Caco-2 (cell line): ENCODE results near the gene ZNF837. TPM values are rescaled to one million over a fixed set of nuclear protein-coding genes. Genes with fewer than 3 reads are reported as not detected.

Experiments
- BruUV-seq: library from RNA; stranded (reverse); fragments of 400-500 nt; replicated peaks from 2 replicates; lab custom pipeline; 2021; lab: Mats Ljungman, UMichigan
- CTCF ChIA-PET: fragments of 300-600 bp; sonication (Branson Sonifier 250); formaldehyde crosslinking; loops from one replicate; lab custom pipeline; 2022; ENCODE audit warnings: antibody characterized with exemption; lab: Charles Lee
- POLR2A ChIA-PET: fragments of 300-600 bp; sonication (Branson Sonifier 250); formaldehyde crosslinking; loops from one replicate; lab custom pipeline; 2022; ENCODE audit warnings: antibody characterized with exemption; lab: Charles Lee
- DNase-seq, 2 experiments: peaks; one replicate each; pipeline versions ENCODE4 v3.0.0 to v3.0.0-alpha.2; 2020 to 2022
- H3K27me3 ChIP-seq: replicated peaks from 2 replicates; pipeline ENCODE4 v1.6.0; 2011; ENCODE audit warnings: low read length; ENCODE audit not compliant: control insufficient read depth, insufficient read depth
- H3K36me3 ChIP-seq: 2 replicates; pipeline ENCODE4 v1.5.1; 2011; ENCODE audit warnings: low read length; ENCODE audit not compliant: control insufficient read depth, insufficient read depth
- H3K4me1 ChIP-seq: fragments of 250-450 bp; sonication (Bioruptor Pico); 2 replicates; pipeline ENCODE4 v1.5.1; 2020; ENCODE audit warnings: mild to moderate bottlenecking
- H3K4me3 ChIP-seq: 2 replicates; pipeline ENCODE4 v1.5.1; 2011; ENCODE audit warnings: low read depth, mild to moderate bottlenecking, control low read depth, low read length
- H3K9me3 ChIP-seq: fragments of 250-450 bp; sonication (Bioruptor Pico); 2 replicates; pipeline ENCODE4 v1.5.1; 2020; ENCODE audit warnings: mild to moderate bottlenecking, moderate library complexity
- H3K27ac Mint-ChIP-seq: one replicate; pipeline ENCODE4 v1.8.0; 2022; ENCODE audit warnings: mixed read lengths; ENCODE audit not compliant: unreplicated experiment
- H3K27me3 Mint-ChIP-seq: one replicate; pipeline ENCODE4 v1.8.0; 2022; ENCODE audit warnings: mixed read lengths; ENCODE audit not compliant: insufficient read depth, unreplicated experiment
- H3K36me3 Mint-ChIP-seq: one replicate; pipeline ENCODE4 v1.8.0; 2022; ENCODE audit warnings: mild to moderate bottlenecking, mixed read lengths; ENCODE audit not compliant: insufficient read depth, unreplicated experiment
- H3K4me1 Mint-ChIP-seq: one replicate; pipeline ENCODE4 v1.8.0; 2022; ENCODE audit warnings: low read depth, mixed read lengths; ENCODE audit not compliant: unreplicated experiment
- H3K4me3 Mint-ChIP-seq: one replicate; pipeline ENCODE4 v1.8.0; 2022; ENCODE audit warnings: mild to moderate bottlenecking, moderate library complexity, mixed read lengths; ENCODE audit not compliant: unreplicated experiment
- H3K9me3 Mint-ChIP-seq: one replicate; pipeline ENCODE4 v1.8.0; 2022; ENCODE audit warnings: mixed read lengths; ENCODE audit not compliant: unreplicated experiment
- intact Hi-C: fragments of 100-400 bp; cut with micrococcal nuclease; formaldehyde crosslinking; loops from one replicate; pipeline ENCODE4 v1.10.0; 2022; ENCODE audit not compliant: unreplicated experiment
- microRNA-seq: library from miRNA; unstranded; fragments of <30 nt; microRNA quantifications from one replicate; pipeline ENCODE4 v1.2.0, GENCODE V29; 2022
- total RNA-seq: library from RNA; stranded (reverse); gene quantifications from 2 replicates; pipeline ENCODE4 v1.2.3, GENCODE V29; 2022
- TF ChIP-seq, protein P1 (sequence below), 2 experiments: fragments of 200-600 bp in 1 of 2; IDR thresholded peaks; 1 replicate in 1 of 2; 2 replicates in 1 of 2; pipeline versions ENCODE4 v1.5.1 to v1.8.0; 2011 to 2022; ENCODE audit warnings: antibody characterized with exemption in 1 of 2, control low read depth in 1 of 2, inconsistent platforms in 1 of 2, low read depth in 1 of 2, low read length in 1 of 2, mild to moderate bottlenecking in 1 of 2, moderate library complexity in 1 of 2; ENCODE audit not compliant: insufficient read depth in 1 of 2, severe bottlenecking in 1 of 2, unreplicated experiment in 1 of 2

Gene ZNF837
- total RNA-seq, 1 experiment from 2014 or later = 2.3 TPM

- ChIA-PET CTCF (no interaction called here), POLR2A (no interaction called here)
- Mint-ChIP-seq H3K4me1 (peaks cover 5% of the 10 kb centered on the region), H3K4me3 (no peak overlapping the region), H3K27me3 (no peaks in the 10 kb centered on the region), H3K36me3 (no peaks in the 10 kb centered on the region), H3K9me3 (no peaks in the 10 kb centered on the region), H3K27ac (no peak overlapping the region)
- Histone ChIP-seq H3K4me1 (peaks cover 4% of the 10 kb centered on the region; the same call in 1 of the 2 replicates), H3K36me3 (no peaks in the 10 kb centered on the region), H3K9me3 (no peaks in the 10 kb centered on the region), H3K4me3 (peak overlapping the region; percentile 79), H3K27me3 (no peaks in the 10 kb centered on the region)
- TF ChIP-seq, protein P1, sequence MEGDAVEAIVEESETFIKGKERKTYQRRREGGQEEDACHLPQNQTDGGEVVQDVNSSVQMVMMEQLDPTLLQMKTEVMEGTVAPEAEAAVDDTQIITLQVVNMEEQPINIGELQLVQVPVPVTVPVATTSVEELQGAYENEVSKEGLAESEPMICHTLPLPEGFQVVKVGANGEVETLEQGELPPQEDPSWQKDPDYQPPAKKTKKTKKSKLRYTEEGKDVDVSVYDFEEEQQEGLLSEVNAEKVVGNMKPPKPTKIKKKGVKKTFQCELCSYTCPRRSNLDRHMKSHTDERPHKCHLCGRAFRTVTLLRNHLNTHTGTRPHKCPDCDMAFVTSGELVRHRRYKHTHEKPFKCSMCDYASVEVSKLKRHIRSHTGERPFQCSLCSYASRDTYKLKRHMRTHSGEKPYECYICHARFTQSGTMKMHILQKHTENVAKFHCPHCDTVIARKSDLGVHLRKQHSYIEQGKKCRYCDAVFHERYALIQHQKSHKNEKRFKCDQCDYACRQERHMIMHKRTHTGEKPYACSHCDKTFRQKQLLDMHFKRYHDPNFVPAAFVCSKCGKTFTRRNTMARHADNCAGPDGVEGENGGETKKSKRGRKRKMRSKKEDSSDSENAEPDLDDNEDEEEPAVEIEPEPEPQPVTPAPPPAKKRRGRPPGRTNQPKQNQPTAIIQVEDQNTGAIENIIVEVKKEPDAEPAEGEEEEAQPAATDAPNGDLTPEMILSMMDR (IDR thresholded peaks at IDR 0.05; ENCODE audit: insufficient read depth in 1 of 2, low read depth in 1 of 2, low read length in 1 of 2, severe bottlenecking in 1 of 2, unreplicated experiment in 1 of 2) = no peak
- intact Hi-C loops = loop anchor here (1.0 to 2.0 kb wide), 3 partner anchors 20 to 47 kb away; partner anchors contain the start of genes ERVK3-1 and ZNF8
- no TSS peak for BruUV-seq
- no peak for DNase-seq
These were observed 55.4 kb downstream of the ZNF837 start for GRCh38 chr19:58325311-58326022.

- H3K9me3 ChIP-seq = no peaks in the 10 kb centered on the region
- H3K4me3 Mint-ChIP-seq = no peak overlapping the region
- no peaks in the 10 kb centered on the region for H3K4me1 ChIP-seq
- intact Hi-C loops = no loop called here
- ChIA-PET POLR2A (interaction anchor here (0.6 kb wide), 1 partner anchor 255 kb away, joined by 4 read pairs; no protein-coding TSS in a partner anchor), CTCF (no interaction called here)
- H3K36me3 Mint-ChIP-seq = peaks cover 22% of the 10 kb centered on the region
- H3K9me3 Mint-ChIP-seq = peaks cover 10% of the 10 kb centered on the region
- TF ChIP-seq, protein P1 (IDR thresholded peaks at IDR 0.05; ENCODE audit: insufficient read depth in 1 of 2, low read depth in 1 of 2, low read length in 1 of 2, severe bottlenecking in 1 of 2, unreplicated experiment in 1 of 2) = no peak
- H3K27ac Mint-ChIP-seq = no peak overlapping the region
- H3K27me3 Mint-ChIP-seq = no peaks in the 10 kb centered on the region
- no peaks in the 10 kb centered on the region for H3K36me3 ChIP-seq
- no peaks in the 10 kb centered on the region for H3K27me3 ChIP-seq
- no peaks in the 10 kb centered on the region for H3K4me1 Mint-ChIP-seq
- BruUV-seq = no TSS peak
- H3K4me3 ChIP-seq = no peak overlapping the region
- DNase-seq = no peak
These were observed 61.6 kb downstream of the ZNF837 start for GRCh38 chr19:58319241-58319640.

- no peaks in the 10 kb centered on the region for H3K4me1 Mint-ChIP-seq
- no peak overlapping the region for H3K4me3 Mint-ChIP-seq
- no TSS peak for BruUV-seq
- DNase-seq = no peak
- H3K4me3 ChIP-seq = no peak overlapping the region
- TF ChIP-seq, protein P1 (IDR thresholded peaks at IDR 0.05; ENCODE audit: insufficient read depth in 1 of 2, low read depth in 1 of 2, low read length in 1 of 2, severe bottlenecking in 1 of 2, unreplicated experiment in 1 of 2) = no peak
- H3K9me3 Mint-ChIP-seq = peaks cover 10% of the 10 kb centered on the region
- no peaks in the 10 kb centered on the region for H3K27me3 Mint-ChIP-seq
- peaks cover 31% of the 10 kb centered on the region for H3K36me3 Mint-ChIP-seq
- H3K27me3 ChIP-seq = no peaks in the 10 kb centered on the region
- POLR2A ChIA-PET = interaction anchor here (0.6 kb wide), 1 partner anchor 256 kb away, joined by 4 read pairs; no protein-coding TSS in a partner anchor
- H3K9me3 ChIP-seq = no peaks in the 10 kb centered on the region
- H3K4me1 ChIP-seq = no peaks in the 10 kb centered on the region
- peaks cover 2% of the 10 kb centered on the region; the same call in 1 of the 2 replicates for H3K36me3 ChIP-seq
- CTCF ChIA-PET = no interaction called here
- intact Hi-C loops = no loop called here
- no peak overlapping the region for H3K27ac Mint-ChIP-seq
These were observed 62.5 kb downstream of the ZNF837 start for GRCh38 chr19:58318297-58318696.

Small RNA genes lying within 50 kb of the gene (microRNA-seq; reads per million reads assigned to microRNA genes)
- 0.93 reads per million for gene MIR4754
- gene MIR6806 = not detected

Other genes with a start within 250 kb of the ZNF837 start
- gene ZNF329, start 230.2 kb downstream of the ZNF837 start, total RNA-seq = 4.4 and 5.4 TPM in 2 replicates
- gene ZNF274, start 198.0 kb downstream of the ZNF837 start, total RNA-seq = 19.9 and 21.6 TPM in 2 replicates
- gene ZNF544, start 152.1 kb downstream of the ZNF837 start, total RNA-seq = 48.7 and 53.8 TPM in 2 replicates
- gene ZNF8, start 102.1 kb downstream of the ZNF837 start, total RNA-seq = 8.4 and 8.5 TPM in 2 replicates
- gene ERVK3-1, start 75.7 kb downstream of the ZNF837 start, total RNA-seq = 61.3 and 66.1 TPM in 2 replicates
- gene ZSCAN22, start 54.0 kb downstream of the ZNF837 start, total RNA-seq = 4.0 and 4.3 TPM in 2 replicates
- 1.6 and 2.8 TPM in 2 replicates for gene A1BG, start 27.5 kb downstream of the ZNF837 start, total RNA-seq
- gene ZNF497, start 18.3 kb downstream of the ZNF837 start, total RNA-seq = 1.6 and 1.7 TPM in 2 replicates
- gene RPS5, start 6.2 kb upstream of the ZNF837 start, total RNA-seq = 1,436 and 1,611 TPM in 2 replicates
- 0.73 and 1.3 TPM in 2 replicates for gene RNF225, start 14.6 kb upstream of the ZNF837 start, total RNA-seq
- 4.9 and 5.7 TPM in 2 replicates for gene ZNF584, start 27.6 kb upstream of the ZNF837 start, total RNA-seq
- gene ZNF132, start 59.1 kb upstream of the ZNF837 start, total RNA-seq = not detected in 2 replicates
- 4.6 and 6.8 TPM in 2 replicates for gene ZNF324B, start 70.6 kb upstream of the ZNF837 start, total RNA-seq
- 9.8 and 10.6 TPM in 2 replicates for gene ZNF324, start 86.0 kb upstream of the ZNF837 start, total RNA-seq
- 8.6 and 9.7 TPM in 2 replicates for gene ZNF446, start 95.3 kb upstream of the ZNF837 start, total RNA-seq
- gene SLC27A5, start 131.0 kb upstream of the ZNF837 start, total RNA-seq = 10.3 and 12.5 TPM in 2 replicates
- 14.6 and 14.8 TPM in 2 replicates for gene ZBTB45, start 138.8 kb upstream of the ZNF837 start, total RNA-seq
- 837 and 863 TPM in 2 replicates for gene TRIM28, start 163.0 kb upstream of the ZNF837 start, total RNA-seq
- gene CHMP2A, start 174.1 kb upstream of the ZNF837 start, total RNA-seq = 110 and 112 TPM in 2 replicates
- gene UBE2M, start 177.6 kb upstream of the ZNF837 start, total RNA-seq = 133 and 139 TPM in 2 replicates
- gene MZF1, start 192.3 kb upstream of the ZNF837 start, total RNA-seq = 20.4 and 25.6 TPM in 2 replicates